ENCODE measurements around the gene CYGB. TPM values are rescaled to one million over a fixed set of nuclear protein-coding genes. Genes with fewer than 3 reads are reported as not detected.

The CYGB gene
- total and polyA plus RNA-seq, 2 of the 13 experiments (the other 11 are each of a cell fraction or from before 2014, with no cell fraction given), result 18.9 to 27.1 TPM

DNA sequence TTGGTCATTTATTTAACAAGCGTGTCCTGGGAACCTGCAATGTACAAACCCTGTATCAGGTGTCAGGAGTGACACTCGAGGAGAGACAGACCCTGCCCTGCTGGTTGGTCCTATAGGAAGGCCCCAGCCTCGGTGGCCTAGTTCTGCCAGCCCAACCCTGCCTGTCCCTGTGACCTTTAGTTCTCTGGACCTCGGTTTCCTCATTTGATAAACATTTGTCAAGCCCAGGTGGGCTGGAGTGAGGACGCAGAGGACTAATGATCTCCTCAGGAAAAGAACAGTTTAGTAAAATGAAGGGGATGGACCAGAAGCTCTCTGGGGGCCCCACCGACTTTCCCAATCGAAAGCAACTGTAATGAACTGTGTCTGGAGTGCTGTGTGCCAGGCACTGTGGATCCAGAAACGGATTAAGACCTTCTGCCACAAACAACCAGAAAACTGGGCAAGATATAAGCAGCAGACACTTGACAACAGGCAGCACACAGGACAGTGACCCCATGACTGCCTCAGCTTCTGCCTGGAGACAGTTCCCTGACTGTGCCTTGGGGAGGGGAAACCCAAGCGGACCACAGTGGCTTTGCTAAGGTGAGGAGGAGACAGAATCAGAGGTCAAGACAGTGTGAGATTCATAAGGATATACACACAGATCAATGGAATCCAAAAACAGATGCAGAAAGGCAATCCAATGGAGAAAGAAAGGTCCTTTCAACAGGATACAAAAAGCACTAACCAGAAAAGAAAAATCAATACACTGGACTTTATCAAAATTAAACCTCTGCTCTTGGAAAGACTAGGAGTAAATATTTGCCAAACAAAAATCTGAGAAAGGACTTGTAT is 11.1 kb upstream of the CYGB start (continued):
- TF ChIP-seq FOXJ3 (CRISPR knock-in tag; IDR thresholded peaks at IDR 0.05; ENCODE audit: borderline replicate concordance) (peak; percentile 53; the same call in 1 of the 2 replicates), ZNF777 (CRISPR knock-in tag; IDR thresholded peaks at IDR 0.05) (no peak), ZSCAN22 (CRISPR knock-in tag; IDR thresholded peaks at IDR 0.05) (no peak), ZNF768 (CRISPR knock-in tag; IDR thresholded peaks at IDR 0.05) (no peak; the same call in 1 of the 2 replicates), NCOR1 (IDR thresholded peaks at IDR 0.05; ENCODE audit: borderline replicate concordance, low read length) (no peak), PRPF4 (IDR thresholded peaks at IDR 0.05; ENCODE audit: low read depth, low read length, poor library complexity, severe bottlenecking) (no peak), ZSCAN29 (CRISPR knock-in tag; conservative IDR thresholded peaks at IDR 0.05) (0 out of 2 replicates have a peak, but pooled peaks have one; percentile 24), ZEB1 (IDR thresholded peaks at IDR 0.05; ENCODE audit: insufficient replicate concordance, low read depth) (peak; percentile 63), MTA1 (CRISPR knock-in tag; IDR thresholded peaks at IDR 0.05; ENCODE audit: borderline replicate concordance) (peak; percentile 25; the same call in 1 of the 2 replicates), ZNF138 (CRISPR knock-in tag; IDR thresholded peaks at IDR 0.05; ENCODE audit: low read depth) (peak; percentile 74; the same call in 1 of the 2 replicates), PHF20 (CRISPR knock-in tag; IDR thresholded peaks at IDR 0.05) (peak; percentile 7; the same call in 1 of the 2 replicates), SMARCC2 (IDR thresholded peaks at IDR 0.05) (no peak), GATAD2A (CRISPR knock-in tag; IDR thresholded peaks at IDR 0.05) (peak; percentile 42; the same call in 1 of the 2 replicates), HNF4A (CRISPR knock-in tag; IDR thresholded peaks at IDR 0.05) (peak; percentile 73), FOXK1 (CRISPR knock-in tag; IDR thresholded peaks at IDR 0.05; ENCODE audit: borderline replicate concordance, low read depth) (peak; percentile 5; the same call in 1 of the 2 replicates), ZBTB7B (CRISPR knock-in tag; IDR thresholded peaks at IDR 0.05) (peak; percentile 75), ZNF382 (CRISPR knock-in tag; IDR thresholded peaks at IDR 0.05; ENCODE audit: borderline replicate concordance) (no peak), ZNF296 (CRISPR knock-in tag; conservative IDR thresholded peaks at IDR 0.05) (peak; percentile 49; the same call in 1 of the 2 replicates), IRX3 (CRISPR knock-in tag; IDR thresholded peaks at IDR 0.05; ENCODE audit: borderline replicate concordance, low read depth) (no peak), BCL6 (CRISPR knock-in tag; IDR thresholded peaks at IDR 0.05) (peak; percentile 70)
- TF ChIP-seq, protein P1, sequence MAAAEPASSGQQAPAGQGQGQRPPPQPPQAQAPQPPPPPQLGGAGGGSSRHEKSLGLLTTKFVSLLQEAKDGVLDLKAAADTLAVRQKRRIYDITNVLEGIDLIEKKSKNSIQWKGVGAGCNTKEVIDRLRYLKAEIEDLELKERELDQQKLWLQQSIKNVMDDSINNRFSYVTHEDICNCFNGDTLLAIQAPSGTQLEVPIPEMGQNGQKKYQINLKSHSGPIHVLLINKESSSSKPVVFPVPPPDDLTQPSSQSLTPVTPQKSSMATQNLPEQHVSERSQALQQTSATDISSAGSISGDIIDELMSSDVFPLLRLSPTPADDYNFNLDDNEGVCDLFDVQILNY (CRISPR knock-in tag; conservative IDR thresholded peaks at IDR 0.05), result no peak
- TF ChIP-seq, protein P2, sequence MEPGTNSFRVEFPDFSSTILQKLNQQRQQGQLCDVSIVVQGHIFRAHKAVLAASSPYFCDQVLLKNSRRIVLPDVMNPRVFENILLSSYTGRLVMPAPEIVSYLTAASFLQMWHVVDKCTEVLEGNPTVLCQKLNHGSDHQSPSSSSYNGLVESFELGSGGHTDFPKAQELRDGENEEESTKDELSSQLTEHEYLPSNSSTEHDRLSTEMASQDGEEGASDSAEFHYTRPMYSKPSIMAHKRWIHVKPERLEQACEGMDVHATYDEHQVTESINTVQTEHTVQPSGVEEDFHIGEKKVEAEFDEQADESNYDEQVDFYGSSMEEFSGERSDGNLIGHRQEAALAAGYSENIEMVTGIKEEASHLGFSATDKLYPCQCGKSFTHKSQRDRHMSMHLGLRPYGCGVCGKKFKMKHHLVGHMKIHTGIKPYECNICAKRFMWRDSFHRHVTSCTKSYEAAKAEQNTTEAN (CRISPR knock-in tag; conservative IDR thresholded peaks at IDR 0.05), result no peak
- TF ChIP-seq, protein P3, sequence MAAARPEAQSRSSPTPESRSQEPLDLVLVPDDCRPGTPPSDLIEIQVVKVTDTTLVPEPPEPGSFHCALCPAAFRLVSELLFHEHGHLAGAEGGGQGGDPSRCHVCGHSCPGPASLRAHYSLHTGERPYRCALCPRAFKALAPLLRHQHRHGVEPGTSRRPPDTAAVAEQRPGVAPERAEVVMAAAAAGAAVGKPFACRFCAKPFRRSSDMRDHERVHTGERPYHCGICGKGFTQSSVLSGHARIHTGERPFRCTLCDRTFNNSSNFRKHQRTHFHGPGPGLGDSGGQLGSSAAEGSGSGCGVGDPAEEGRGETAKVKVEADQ (CRISPR knock-in tag; IDR thresholded peaks at IDR 0.05; ENCODE audit: borderline replicate concordance), result no peak
- TF ChIP-seq, protein P4, sequence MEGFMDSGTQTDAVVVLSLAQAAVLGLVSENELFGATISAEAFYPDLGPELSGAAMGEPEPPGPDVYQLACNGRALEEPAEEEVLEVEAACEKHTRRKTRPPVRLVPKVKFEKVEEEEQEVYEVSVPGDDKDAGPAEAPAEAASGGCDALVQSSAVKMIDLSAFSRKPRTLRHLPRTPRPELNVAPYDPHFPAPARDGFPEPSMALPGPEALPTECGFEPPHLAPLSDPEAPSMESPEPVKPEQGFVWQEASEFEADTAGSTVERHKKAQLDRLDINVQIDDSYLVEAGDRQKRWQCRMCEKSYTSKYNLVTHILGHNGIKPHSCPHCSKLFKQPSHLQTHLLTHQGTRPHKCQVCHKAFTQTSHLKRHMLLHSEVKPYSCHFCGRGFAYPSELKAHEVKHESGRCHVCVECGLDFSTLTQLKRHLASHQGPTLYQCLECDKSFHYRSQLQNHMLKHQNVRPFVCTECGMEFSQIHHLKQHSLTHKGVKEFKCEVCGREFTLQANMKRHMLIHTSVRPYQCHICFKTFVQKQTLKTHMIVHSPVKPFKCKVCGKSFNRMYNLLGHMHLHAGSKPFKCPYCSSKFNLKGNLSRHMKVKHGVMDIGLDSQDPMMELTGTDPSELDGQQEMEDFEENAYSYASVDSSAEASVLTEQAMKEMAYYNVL (CRISPR knock-in tag; IDR thresholded peaks at IDR 0.05; ENCODE audit: borderline replicate concordance), result 0 out of 2 replicates have a peak, but pooled peaks have one; percentile 40
